ENCODE data around the gene PRSS36. TPM values are rescaled to one million over a fixed set of nuclear protein-coding genes. Genes with fewer than 3 reads are reported as not detected.

The PRSS36 gene
- polyA plus RNA-seq, 1 donor from 2014 or later, result 2.0 TPM

DNA sequence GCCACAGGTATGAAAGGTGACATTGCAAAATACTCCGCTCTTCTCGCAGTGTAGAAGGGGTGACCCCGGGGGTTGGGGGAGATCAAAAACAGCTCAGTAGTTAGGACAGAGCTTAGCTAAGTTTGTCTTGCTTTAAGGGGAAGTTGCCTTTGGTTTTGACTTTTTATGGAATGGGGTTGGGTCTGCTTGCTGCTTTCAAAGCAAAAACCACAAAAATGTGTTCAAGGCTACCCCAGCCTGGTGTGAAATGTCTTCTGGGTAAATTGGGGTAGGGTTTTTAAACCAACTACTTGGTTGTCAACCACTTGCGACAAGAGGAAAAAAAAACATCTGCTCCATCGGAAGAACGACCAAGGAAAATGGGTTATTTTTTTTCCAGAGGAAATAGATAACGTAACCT lies 36.3 kb upstream of the PRSS36 start:
- H3K27ac ChIP-seq (ENCODE audit: low read length), result no peak overlapping the region
- TF ChIP-seq TAF1 (IDR thresholded peaks at IDR 0.05; ENCODE audit: low read depth) (no peak), POLR2AphosphoS5 (IDR thresholded peaks at IDR 0.05) (no peak), MXI1 (conservative IDR thresholded peaks at IDR 0.05; ENCODE audit: poor library complexity, severe bottlenecking) (no peak), EP300 (conservative IDR thresholded peaks at IDR 0.05; ENCODE audit: poor library complexity, severe bottlenecking) (no peak), EZH2 (IDR thresholded peaks at IDR 0.05; ENCODE audit: borderline replicate concordance, insufficient read depth, low read length, poor library complexity, severe bottlenecking) (no peak)
- TF ChIP-seq, protein P1, sequence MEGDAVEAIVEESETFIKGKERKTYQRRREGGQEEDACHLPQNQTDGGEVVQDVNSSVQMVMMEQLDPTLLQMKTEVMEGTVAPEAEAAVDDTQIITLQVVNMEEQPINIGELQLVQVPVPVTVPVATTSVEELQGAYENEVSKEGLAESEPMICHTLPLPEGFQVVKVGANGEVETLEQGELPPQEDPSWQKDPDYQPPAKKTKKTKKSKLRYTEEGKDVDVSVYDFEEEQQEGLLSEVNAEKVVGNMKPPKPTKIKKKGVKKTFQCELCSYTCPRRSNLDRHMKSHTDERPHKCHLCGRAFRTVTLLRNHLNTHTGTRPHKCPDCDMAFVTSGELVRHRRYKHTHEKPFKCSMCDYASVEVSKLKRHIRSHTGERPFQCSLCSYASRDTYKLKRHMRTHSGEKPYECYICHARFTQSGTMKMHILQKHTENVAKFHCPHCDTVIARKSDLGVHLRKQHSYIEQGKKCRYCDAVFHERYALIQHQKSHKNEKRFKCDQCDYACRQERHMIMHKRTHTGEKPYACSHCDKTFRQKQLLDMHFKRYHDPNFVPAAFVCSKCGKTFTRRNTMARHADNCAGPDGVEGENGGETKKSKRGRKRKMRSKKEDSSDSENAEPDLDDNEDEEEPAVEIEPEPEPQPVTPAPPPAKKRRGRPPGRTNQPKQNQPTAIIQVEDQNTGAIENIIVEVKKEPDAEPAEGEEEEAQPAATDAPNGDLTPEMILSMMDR (IDR thresholded peaks at IDR 0.05; ENCODE audit: poor library complexity, severe bottlenecking), result no peak
- no peaks in the 10 kb centered on the region for H3K9me2 ChIP-seq (ENCODE audit: insufficient read depth, low read length)
- no peaks in the 10 kb centered on the region for H3F3A ChIP-seq (ENCODE audit: insufficient read depth, low read length, poor library complexity, severe bottlenecking)
- peaks cover 13% of the 10 kb centered on the region for H3K36me3 ChIP-seq (ENCODE audit: insufficient read depth, low read length)
- H2AFZ ChIP-seq (ENCODE audit: low read depth, low read length), result no peak overlapping the region
- H3K9me3 ChIP-seq (ENCODE audit: low read length), result no peaks in the 10 kb centered on the region
- H3K4me3 ChIP-seq (ENCODE audit: low read length), result no peak overlapping the region
- no peak overlapping the region for H3K4me2 ChIP-seq (ENCODE audit: low read length)
- H4K20me1 ChIP-seq (ENCODE audit: insufficient read depth), result peaks cover 59% of the 10 kb centered on the region
- H3K9ac ChIP-seq (ENCODE audit: low read length), result no peak overlapping the region
- no peaks in the 10 kb centered on the region for H3K27me3 ChIP-seq (ENCODE audit: insufficient read depth, low read depth, low read length)
- H3K79me2 ChIP-seq (replicated peaks; ENCODE audit: insufficient read depth, low read length), result peaks cover 56% of the 10 kb centered on the region

DNA sequence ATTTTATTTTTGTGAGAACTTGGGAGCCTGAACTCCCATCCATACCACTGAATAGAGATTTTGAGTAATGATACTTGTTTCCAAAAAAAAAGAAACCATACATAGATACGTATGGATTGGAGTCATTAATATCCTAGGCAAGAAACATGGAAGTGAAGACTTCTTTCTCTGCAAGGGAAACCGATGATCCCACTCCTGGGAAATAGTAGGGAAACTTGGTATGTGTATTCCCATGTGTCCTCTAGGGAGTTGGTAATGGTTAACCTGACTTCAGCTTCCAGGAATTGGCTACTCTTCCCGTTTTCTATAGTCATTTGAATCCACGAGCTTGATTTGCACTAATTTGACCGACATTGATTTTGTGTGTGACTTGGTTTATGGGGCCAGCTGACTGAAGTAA lies 35.5 kb upstream of the PRSS36 start:
- H3K4me3 ChIP-seq (ENCODE audit: low read length), result no peak overlapping the region
- peaks cover 13% of the 10 kb centered on the region for H3K36me3 ChIP-seq (ENCODE audit: insufficient read depth, low read length)
- no peak overlapping the region for H2AFZ ChIP-seq (ENCODE audit: low read depth, low read length)
- no peak overlapping the region for H3K4me2 ChIP-seq (ENCODE audit: low read length)
- H3K27ac ChIP-seq (ENCODE audit: low read length), result no peak overlapping the region
- H3K9ac ChIP-seq (ENCODE audit: low read length), result no peak overlapping the region
- no peaks in the 10 kb centered on the region for H3F3A ChIP-seq (ENCODE audit: insufficient read depth, low read length, poor library complexity, severe bottlenecking)
- H3K27me3 ChIP-seq (ENCODE audit: insufficient read depth, low read depth, low read length), result no peaks in the 10 kb centered on the region
- H3K9me3 ChIP-seq (ENCODE audit: low read length), result no peaks in the 10 kb centered on the region
- peaks cover 63% of the 10 kb centered on the region for H3K79me2 ChIP-seq (replicated peaks; ENCODE audit: insufficient read depth, low read length)
- H3K9me2 ChIP-seq (ENCODE audit: insufficient read depth, low read length), result no peaks in the 10 kb centered on the region
- TF ChIP-seq, protein P1 (IDR thresholded peaks at IDR 0.05; ENCODE audit: poor library complexity, severe bottlenecking), result no peak
- no peak for TF ChIP-seq POLR2AphosphoS5 (IDR thresholded peaks at IDR 0.05)
- TF ChIP-seq RAD21 (conservative IDR thresholded peaks at IDR 0.05), result no peak
- TF ChIP-seq, protein P2, sequence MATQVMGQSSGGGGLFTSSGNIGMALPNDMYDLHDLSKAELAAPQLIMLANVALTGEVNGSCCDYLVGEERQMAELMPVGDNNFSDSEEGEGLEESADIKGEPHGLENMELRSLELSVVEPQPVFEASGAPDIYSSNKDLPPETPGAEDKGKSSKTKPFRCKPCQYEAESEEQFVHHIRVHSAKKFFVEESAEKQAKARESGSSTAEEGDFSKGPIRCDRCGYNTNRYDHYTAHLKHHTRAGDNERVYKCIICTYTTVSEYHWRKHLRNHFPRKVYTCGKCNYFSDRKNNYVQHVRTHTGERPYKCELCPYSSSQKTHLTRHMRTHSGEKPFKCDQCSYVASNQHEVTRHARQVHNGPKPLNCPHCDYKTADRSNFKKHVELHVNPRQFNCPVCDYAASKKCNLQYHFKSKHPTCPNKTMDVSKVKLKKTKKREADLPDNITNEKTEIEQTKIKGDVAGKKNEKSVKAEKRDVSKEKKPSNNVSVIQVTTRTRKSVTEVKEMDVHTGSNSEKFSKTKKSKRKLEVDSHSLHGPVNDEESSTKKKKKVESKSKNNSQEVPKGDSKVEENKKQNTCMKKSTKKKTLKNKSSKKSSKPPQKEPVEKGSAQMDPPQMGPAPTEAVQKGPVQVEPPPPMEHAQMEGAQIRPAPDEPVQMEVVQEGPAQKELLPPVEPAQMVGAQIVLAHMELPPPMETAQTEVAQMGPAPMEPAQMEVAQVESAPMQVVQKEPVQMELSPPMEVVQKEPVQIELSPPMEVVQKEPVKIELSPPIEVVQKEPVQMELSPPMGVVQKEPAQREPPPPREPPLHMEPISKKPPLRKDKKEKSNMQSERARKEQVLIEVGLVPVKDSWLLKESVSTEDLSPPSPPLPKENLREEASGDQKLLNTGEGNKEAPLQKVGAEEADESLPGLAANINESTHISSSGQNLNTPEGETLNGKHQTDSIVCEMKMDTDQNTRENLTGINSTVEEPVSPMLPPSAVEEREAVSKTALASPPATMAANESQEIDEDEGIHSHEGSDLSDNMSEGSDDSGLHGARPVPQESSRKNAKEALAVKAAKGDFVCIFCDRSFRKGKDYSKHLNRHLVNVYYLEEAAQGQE (IDR thresholded peaks at IDR 0.05; ENCODE audit: borderline replicate concordance), result no peak
- no peak for TF ChIP-seq EP300 (conservative IDR thresholded peaks at IDR 0.05; ENCODE audit: poor library complexity, severe bottlenecking)
- TF ChIP-seq TAF1 (IDR thresholded peaks at IDR 0.05; ENCODE audit: low read depth), result no peak
- peaks cover 65% of the 10 kb centered on the region for H4K20me1 ChIP-seq (ENCODE audit: insufficient read depth)

All from neural cell (in vitro differentiated cells).